Measurements from ENCODE around the gene GMFB. TPM values are rescaled to one million over a fixed set of nuclear protein-coding genes. Genes with fewer than 3 reads are reported as not detected.

Gene GMFB
- total RNA-seq, 6 experiments from 2014 or later: 13.8 to 36.3 (median 22.5) TPM

DNA sequence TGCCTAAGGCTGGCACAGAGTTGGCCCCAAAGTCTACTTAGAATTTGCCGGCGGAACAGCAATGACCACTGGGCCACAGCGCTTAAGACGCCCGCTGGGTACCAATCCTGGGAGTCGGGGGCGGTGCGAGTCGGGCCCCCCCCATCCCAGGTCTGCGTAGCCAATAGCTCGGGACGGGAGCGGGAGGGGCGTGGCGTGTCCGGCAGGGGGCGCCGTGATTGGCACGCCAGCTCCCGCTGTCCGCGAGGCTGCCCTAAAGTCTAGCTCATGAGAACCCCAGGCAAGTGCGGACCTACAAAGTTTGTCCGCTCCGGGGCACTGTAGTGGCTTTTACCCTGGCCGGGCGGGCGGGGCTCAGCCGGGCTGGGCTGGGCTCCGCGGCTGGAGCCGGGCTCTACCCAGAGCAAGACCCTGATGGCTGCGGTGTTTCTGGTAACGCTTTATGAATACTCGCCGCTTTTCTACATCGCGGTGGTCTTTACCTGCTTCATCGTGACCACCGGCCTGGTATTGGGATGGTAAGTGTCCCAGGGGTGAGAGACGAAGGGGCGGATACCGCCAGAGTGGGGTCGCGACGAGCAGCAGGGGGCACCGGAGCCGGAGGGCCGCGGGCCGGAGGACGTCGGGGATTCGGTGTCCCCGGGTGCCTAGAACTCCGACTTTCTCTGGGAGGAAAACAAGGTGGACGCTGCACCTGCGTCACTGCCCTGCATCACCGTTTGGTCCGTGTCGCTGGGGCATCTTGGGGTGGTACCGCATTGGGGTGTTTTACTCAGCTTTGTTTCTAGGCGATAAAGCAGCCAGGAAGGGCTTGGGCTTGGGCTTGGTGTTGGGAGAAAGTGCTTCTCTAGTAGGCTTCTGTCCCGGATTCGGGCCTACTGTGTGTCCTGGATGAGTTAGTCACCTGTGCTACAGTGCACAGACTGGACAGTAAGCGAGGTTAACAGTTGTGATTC is 21.0 kb upstream of the GMFB start, which contains the start of gene CGRRF1:
Gene CGRRF1, plus strand, starts transcription at position 361 of the 956 bp plus-strand sequence. Its CDS starts 54 bp downstream, at position 415.
- intact Hi-C loops (cut with DNase I): no loop called here
- WGBS (ENCODE audit: insufficient coverage, low coverage, low lambda C conversion rate, missing lambda C conversion rate): under 1% methylated on average over 31 of the region's 66 CpGs
- H3K4me1 ChIP-seq: peaks cover 0 to 8% (median 0%) of the 10 kb centered on the region in 4 donors
- peak within 1 kb of the TSS; percentile 8 to 74 (median 64) for H3K27ac ChIP-seq
- peak; percentile 76 for TF ChIP-seq POLR2A (IDR thresholded peaks at IDR 0.05)
- TF ChIP-seq, protein P1, sequence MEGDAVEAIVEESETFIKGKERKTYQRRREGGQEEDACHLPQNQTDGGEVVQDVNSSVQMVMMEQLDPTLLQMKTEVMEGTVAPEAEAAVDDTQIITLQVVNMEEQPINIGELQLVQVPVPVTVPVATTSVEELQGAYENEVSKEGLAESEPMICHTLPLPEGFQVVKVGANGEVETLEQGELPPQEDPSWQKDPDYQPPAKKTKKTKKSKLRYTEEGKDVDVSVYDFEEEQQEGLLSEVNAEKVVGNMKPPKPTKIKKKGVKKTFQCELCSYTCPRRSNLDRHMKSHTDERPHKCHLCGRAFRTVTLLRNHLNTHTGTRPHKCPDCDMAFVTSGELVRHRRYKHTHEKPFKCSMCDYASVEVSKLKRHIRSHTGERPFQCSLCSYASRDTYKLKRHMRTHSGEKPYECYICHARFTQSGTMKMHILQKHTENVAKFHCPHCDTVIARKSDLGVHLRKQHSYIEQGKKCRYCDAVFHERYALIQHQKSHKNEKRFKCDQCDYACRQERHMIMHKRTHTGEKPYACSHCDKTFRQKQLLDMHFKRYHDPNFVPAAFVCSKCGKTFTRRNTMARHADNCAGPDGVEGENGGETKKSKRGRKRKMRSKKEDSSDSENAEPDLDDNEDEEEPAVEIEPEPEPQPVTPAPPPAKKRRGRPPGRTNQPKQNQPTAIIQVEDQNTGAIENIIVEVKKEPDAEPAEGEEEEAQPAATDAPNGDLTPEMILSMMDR (IDR thresholded peaks at IDR 0.05): peak; percentile 56 to 91 (median 84)
- no peaks in the 10 kb centered on the region for H3K9me3 ChIP-seq
- no peaks in the 10 kb centered on the region for H3K36me3 ChIP-seq
- H3K4me3 ChIP-seq: peak within 1 kb of the TSS; percentile 89 to 99 (median 90)
- peak; percentile 98 to 100 (median 99) for ATAC-seq
- no peaks in the 10 kb centered on the region for H3K27me3 ChIP-seq
- peak; percentile 98 to 99 (median 99) for DNase-seq

DNA sequence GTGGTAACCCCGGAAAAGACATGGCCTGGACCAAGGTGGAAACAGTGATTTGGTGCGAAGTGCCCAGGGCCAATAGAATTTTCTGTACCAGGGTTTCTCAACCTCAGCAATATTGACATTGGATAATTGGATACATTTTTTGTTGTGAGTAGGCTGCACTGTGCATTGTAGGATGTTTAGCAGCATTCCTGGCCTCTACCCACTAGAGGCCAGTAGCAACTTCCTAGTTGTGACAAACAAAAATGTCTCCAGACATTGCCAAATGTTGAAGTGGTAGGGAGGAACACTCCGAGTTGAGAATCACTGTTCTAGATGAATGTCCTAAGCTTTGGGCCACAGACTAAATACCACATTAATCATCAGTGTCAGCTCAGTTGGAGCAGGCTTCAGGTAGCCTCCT is 14.7 kb upstream of the GMFB start:
- WGBS (ENCODE audit: insufficient coverage, low coverage, low lambda C conversion rate, missing lambda C conversion rate): 30% methylated on average over 3 of the region's 3 CpGs
- H3K36me3 ChIP-seq: no peaks in the 10 kb centered on the region
- peak; percentile 30 to 67 (median 52) for ATAC-seq
- intact Hi-C loops (cut with DNase I): no loop called here
- no peak for TF ChIP-seq POLR2A (IDR thresholded peaks at IDR 0.05)
- TF ChIP-seq, protein P1 (IDR thresholded peaks at IDR 0.05): peak; percentile 12 to 47 (median 38)
- H3K4me3 ChIP-seq: no peak overlapping the region
- no peaks in the 10 kb centered on the region for H3K9me3 ChIP-seq
- H3K27ac ChIP-seq: no peak overlapping the region
- no peaks in the 10 kb centered on the region for H3K27me3 ChIP-seq
- DNase-seq: no peak
- no peaks in the 10 kb centered on the region for H3K4me1 ChIP-seq

DNA sequence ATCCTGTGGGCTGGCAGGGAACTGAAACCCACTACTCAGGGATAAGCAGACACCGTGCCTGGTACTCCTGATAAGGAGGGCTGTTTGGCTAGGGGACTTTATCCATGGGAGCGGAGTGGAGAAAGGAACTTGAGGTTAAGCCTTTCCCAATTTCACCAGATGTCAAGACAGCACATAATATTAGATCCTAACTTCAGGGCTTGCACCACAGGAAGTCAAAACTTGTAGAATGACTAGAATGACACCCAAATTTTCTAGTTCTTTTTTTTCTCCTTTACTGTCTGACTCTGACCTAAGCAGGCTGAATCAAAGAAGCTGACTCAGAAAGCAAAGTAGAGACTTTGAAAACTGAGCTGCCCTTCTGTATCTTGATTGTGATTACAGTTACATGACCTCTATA is 13.8 kb upstream of the GMFB start:
- H3K27me3 ChIP-seq: no peaks in the 10 kb centered on the region
- intact Hi-C loops (cut with DNase I): no loop called here
- WGBS (ENCODE audit: insufficient coverage, low coverage, low lambda C conversion rate, missing lambda C conversion rate): 28% methylated on average over 2 of the region's 2 CpGs
- H3K36me3 ChIP-seq: no peaks in the 10 kb centered on the region
- ATAC-seq: peak; percentile 26 to 45 (median 37)
- H3K9me3 ChIP-seq: no peaks in the 10 kb centered on the region
- no peak for DNase-seq
- no peaks in the 10 kb centered on the region for H3K4me1 ChIP-seq
- TF ChIP-seq, protein P1 (IDR thresholded peaks at IDR 0.05): no peak
- TF ChIP-seq POLR2A (IDR thresholded peaks at IDR 0.05): no peak
- no peak overlapping the region for H3K27ac ChIP-seq
- no peak overlapping the region for H3K4me3 ChIP-seq

DNA sequence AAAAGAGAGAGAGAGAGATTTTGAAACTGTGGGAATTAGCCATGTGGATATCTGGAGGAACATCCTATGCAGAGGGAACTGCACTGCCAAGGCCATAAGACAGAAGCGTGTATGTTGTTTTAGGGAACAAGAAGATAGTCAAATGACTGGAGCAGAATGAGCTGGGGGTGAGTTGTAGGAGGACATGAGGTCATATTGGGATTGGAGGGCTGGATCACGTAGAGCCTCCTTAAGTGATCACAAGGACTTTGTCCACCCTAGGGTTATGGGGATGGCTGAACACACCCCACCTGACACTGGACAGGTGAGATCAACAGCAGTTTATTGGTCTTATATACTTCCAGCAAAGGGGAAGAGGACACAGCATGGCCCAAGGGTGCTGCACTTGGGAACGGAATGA is 12.7 kb upstream of the GMFB start:
- no peaks in the 10 kb centered on the region for H3K36me3 ChIP-seq
- H3K9me3 ChIP-seq: no peaks in the 10 kb centered on the region
- no peaks in the 10 kb centered on the region for H3K27me3 ChIP-seq
- no peak overlapping the region for H3K27ac ChIP-seq
- no peak overlapping the region for H3K4me3 ChIP-seq
- DNase-seq: no peak
- TF ChIP-seq, protein P1 (IDR thresholded peaks at IDR 0.05): no peak
- no peak for TF ChIP-seq POLR2A (IDR thresholded peaks at IDR 0.05)
- ATAC-seq: peak in 3 of 4 donors; percentile 25 to 50 (median 32)
- H3K4me1 ChIP-seq: no peaks in the 10 kb centered on the region
- WGBS (ENCODE audit: insufficient coverage, low coverage, low lambda C conversion rate, missing lambda C conversion rate): 70% methylated on average over 2 of the region's 3 CpGs
- intact Hi-C loops (cut with DNase I): no loop called here

Measured in right lobe of liver (tissue), 6 donors.